SK-N-SH treated with all-trans-retinoic acid at 6 μM for 48 hours (cell line): ENCODE measurements around the gene SPTBN4.

Source experiments
- ATAC-seq: fragments of 200-7000 bp; cut with Tn5 transposase; 3 replicates; pipeline ENCODE4 v1.9.1; 2020; ENCODE audit warnings: mild to moderate bottlenecking, moderate library complexity
- ARNTL ChIP-seq: fragments of 450-650 bp; formaldehyde crosslinking; IDR thresholded peaks from 2 replicates; pipeline ENCODE4 v1.5.0; 2020; ENCODE audit warnings: low read depth, mild to moderate bottlenecking, moderate library complexity, borderline replicate concordance
- BACH2 ChIP-seq: fragments of 250-450 bp; sonication (Bioruptor Pico); IDR thresholded peaks from 2 replicates; pipeline ENCODE4 v1.9.0; 2021; ENCODE audit warnings: mild to moderate bottlenecking, borderline replicate concordance
- CREB5 ChIP-seq: fragments of 250-450 bp; sonication (Bioruptor Pico); IDR thresholded peaks from 2 replicates; pipeline ENCODE4 v1.5.1; 2020; ENCODE audit warnings: low read depth, mild to moderate bottlenecking, moderate library complexity
- CSDC2 ChIP-seq: fragments of 250-450 bp; sonication (Bioruptor Pico); IDR thresholded peaks from 2 replicates; pipeline ENCODE4 v1.5.0; 2020; ENCODE audit warnings: mild to moderate bottlenecking, moderate library complexity
- ESRRG ChIP-seq: fragments of 250-450 bp; sonication (Bioruptor Pico); IDR thresholded peaks from 2 replicates; pipeline ENCODE4 v1.6.1; 2021; ENCODE audit warnings: mild to moderate bottlenecking
- GLIS3 ChIP-seq: fragments of 250-450 bp; sonication (Bioruptor Pico); IDR thresholded peaks from 2 replicates; pipeline ENCODE4 v1.5.0; 2020; ENCODE audit warnings: mild to moderate bottlenecking, moderate library complexity
- ISL1 ChIP-seq: fragments of 250-450 bp; sonication (Bioruptor Pico); IDR thresholded peaks from 2 replicates; pipeline ENCODE4 v2.1.2; 2022; ENCODE audit warnings: mild to moderate bottlenecking, moderate library complexity
- OSR1 ChIP-seq: fragments of 250-450 bp; sonication (Bioruptor Pico); IDR thresholded peaks from 2 replicates; pipeline ENCODE4 v1.8.0; 2022; ENCODE audit warnings: moderate library complexity, mild to moderate bottlenecking, inconsistent platforms
- PPARA ChIP-seq: fragments of 250-450 bp; sonication (Bioruptor Pico); IDR thresholded peaks from 2 replicates; pipeline ENCODE4 v1.5.0; 2020; ENCODE audit warnings: mild to moderate bottlenecking, borderline replicate concordance
- RARB ChIP-seq: fragments of 250-450 bp; sonication (Bioruptor Pico); IDR thresholded peaks from 2 replicates; pipeline ENCODE4 v1.8.0; 2021; ENCODE audit warnings: mild to moderate bottlenecking, moderate library complexity
- SNAI2 ChIP-seq: fragments of 250-450 bp; sonication (Bioruptor Pico); IDR thresholded peaks from 2 replicates; pipeline ENCODE4 v1.5.0; 2020; ENCODE audit warnings: mild to moderate bottlenecking, moderate library complexity
- TCF4 ChIP-seq: fragments of 250-450 bp; sonication (Bioruptor Pico); IDR thresholded peaks from 2 replicates; pipeline ENCODE4 v1.8.0; 2021; ENCODE audit warnings: mild to moderate bottlenecking, moderate library complexity, borderline replicate concordance
- TOX ChIP-seq: fragments of 250-450 bp; sonication (Bioruptor Pico); IDR thresholded peaks from 2 replicates; pipeline ENCODE4 v1.8.0; 2021; ENCODE audit warnings: mild to moderate bottlenecking, moderate library complexity, borderline replicate concordance
- ZC3H10 ChIP-seq: fragments of 250-450 bp; sonication (Bioruptor Pico); IDR thresholded peaks from 2 replicates; pipeline ENCODE4 v1.5.1; 2021; ENCODE audit warnings: mild to moderate bottlenecking, moderate library complexity
- ZFP3 ChIP-seq: fragments of 250-450 bp; sonication (Bioruptor Pico); IDR thresholded peaks from 2 replicates; pipeline ENCODE4 v1.5.0; 2020; ENCODE audit warnings: mild to moderate bottlenecking, moderate library complexity
- ZFP30 ChIP-seq: fragments of 450-650 bp; formaldehyde crosslinking; IDR thresholded peaks from 2 replicates; pipeline ENCODE4 v1.5.0; 2022; ENCODE audit warnings: mild to moderate bottlenecking, moderate library complexity
- ZNF565 ChIP-seq: fragments of 450-650 bp; formaldehyde crosslinking; conservative IDR thresholded peaks from 2 replicates; pipeline ENCODE4 v1.5.0; 2020; ENCODE audit warnings: low read depth, mild to moderate bottlenecking, moderate library complexity
- ZNF70 ChIP-seq: fragments of 450-650 bp; formaldehyde crosslinking; IDR thresholded peaks from 2 replicates; pipeline ENCODE4 v1.5.0; 2020; ENCODE audit warnings: mild to moderate bottlenecking, moderate library complexity
- ZNF8 ChIP-seq: fragments of 450-650 bp; formaldehyde crosslinking; IDR thresholded peaks from 2 replicates; pipeline ENCODE4 v1.5.0; 2020; ENCODE audit warnings: mild to moderate bottlenecking, moderate library complexity
- TF ChIP-seq, protein P1 (sequence below): fragments of 250-450 bp; sonication (Bioruptor Pico); IDR thresholded peaks from 2 replicates; pipeline ENCODE4 v1.5.0; 2020; ENCODE audit warnings: mild to moderate bottlenecking, moderate library complexity
- TF ChIP-seq, protein P2 (sequence below): fragments of 250-450 bp; sonication (Bioruptor Pico); IDR thresholded peaks from 2 replicates; pipeline ENCODE4 v1.8.0; 2020; ENCODE audit warnings: mild to moderate bottlenecking, moderate library complexity, borderline replicate concordance

The SPTBN4 gene

GRCh38 chr19:40611900-40612698, 145.3 kb downstream of the SPTBN4 start:
- TF ChIP-seq ZC3H10 (CRISPR knock-in tag) (no peak), ZNF565 (no peak), CSDC2 (CRISPR knock-in tag) (no peak), ISL1 (no peak), TOX (no peak), GLIS3 (CRISPR knock-in tag) (no peak), OSR1 (CRISPR knock-in tag) (no peak), ZFP3 (no peak), ZNF8 (CRISPR knock-in tag) (no peak), BACH2 (CRISPR knock-in tag) (no peak), SNAI2 (CRISPR knock-in tag) (no peak)
- TF ChIP-seq, protein P1, sequence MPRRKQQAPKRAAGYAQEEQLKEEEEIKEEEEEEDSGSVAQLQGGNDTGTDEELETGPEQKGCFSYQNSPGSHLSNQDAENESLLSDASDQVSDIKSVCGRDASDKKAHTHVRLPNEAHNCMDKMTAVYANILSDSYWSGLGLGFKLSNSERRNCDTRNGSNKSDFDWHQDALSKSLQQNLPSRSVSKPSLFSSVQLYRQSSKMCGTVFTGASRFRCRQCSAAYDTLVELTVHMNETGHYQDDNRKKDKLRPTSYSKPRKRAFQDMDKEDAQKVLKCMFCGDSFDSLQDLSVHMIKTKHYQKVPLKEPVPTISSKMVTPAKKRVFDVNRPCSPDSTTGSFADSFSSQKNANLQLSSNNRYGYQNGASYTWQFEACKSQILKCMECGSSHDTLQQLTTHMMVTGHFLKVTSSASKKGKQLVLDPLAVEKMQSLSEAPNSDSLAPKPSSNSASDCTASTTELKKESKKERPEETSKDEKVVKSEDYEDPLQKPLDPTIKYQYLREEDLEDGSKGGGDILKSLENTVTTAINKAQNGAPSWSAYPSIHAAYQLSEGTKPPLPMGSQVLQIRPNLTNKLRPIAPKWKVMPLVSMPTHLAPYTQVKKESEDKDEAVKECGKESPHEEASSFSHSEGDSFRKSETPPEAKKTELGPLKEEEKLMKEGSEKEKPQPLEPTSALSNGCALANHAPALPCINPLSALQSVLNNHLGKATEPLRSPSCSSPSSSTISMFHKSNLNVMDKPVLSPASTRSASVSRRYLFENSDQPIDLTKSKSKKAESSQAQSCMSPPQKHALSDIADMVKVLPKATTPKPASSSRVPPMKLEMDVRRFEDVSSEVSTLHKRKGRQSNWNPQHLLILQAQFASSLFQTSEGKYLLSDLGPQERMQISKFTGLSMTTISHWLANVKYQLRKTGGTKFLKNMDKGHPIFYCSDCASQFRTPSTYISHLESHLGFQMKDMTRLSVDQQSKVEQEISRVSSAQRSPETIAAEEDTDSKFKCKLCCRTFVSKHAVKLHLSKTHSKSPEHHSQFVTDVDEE (CRISPR knock-in tag) = no peak
- ATAC-seq = no peak

DNA sequence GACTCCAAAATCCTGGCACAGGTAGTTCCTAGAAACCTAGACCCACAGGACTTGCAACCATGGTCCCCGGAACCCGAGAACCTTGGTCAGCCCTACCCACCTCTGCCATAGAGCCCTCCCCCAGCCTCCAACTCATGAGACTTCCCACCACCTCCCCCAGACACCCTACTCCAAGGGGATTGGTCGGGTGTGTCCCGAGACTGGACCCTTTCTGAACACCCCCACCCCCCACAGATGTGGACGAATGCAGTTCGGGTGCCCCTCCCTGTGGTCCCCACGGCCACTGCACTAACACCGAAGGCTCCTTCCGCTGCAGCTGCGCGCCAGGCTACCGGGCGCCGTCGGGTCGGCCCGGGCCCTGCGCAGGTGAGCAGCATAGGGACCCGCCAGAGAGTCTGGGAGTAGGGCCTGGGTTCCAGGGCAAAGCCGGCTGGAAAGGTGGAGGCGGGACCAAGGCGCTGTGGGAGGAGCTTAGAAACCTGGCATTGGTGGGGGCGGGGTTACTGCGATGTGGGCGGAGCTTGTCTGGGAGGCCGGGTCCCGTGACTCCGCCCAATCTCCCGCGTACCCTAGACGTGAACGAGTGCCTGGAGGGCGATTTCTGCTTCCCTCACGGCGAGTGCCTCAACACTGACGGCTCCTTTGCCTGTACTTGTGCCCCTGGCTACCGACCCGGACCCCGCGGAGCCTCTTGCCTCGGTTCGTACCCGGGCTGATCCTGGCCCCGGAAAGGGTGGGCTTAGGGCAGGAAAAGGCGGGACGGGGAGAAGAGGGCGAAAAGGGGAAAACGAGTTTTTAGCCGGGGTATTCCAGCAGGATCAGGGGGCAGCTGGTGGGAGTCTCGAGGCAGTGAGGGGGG, 146.3 kb downstream of the SPTBN4 start:
- TF ChIP-seq ZNF70 (CRISPR knock-in tag) (no peak), PPARA (no peak), RARB (no peak), ZNF565 (no peak), ARNTL (no peak), ESRRG (no peak), GLIS3 (CRISPR knock-in tag) (no peak), ZFP3 (no peak), OSR1 (CRISPR knock-in tag) (no peak), CSDC2 (CRISPR knock-in tag) (no peak), TCF4 (CRISPR knock-in tag) (no peak), ZFP30 (CRISPR knock-in tag) (no peak), CREB5 (CRISPR knock-in tag) (no peak), ZNF8 (CRISPR knock-in tag) (no peak), BACH2 (CRISPR knock-in tag) (no peak), ZC3H10 (CRISPR knock-in tag) (no peak)
- TF ChIP-seq, protein P1 (CRISPR knock-in tag) = no peak
- TF ChIP-seq, protein P2, sequence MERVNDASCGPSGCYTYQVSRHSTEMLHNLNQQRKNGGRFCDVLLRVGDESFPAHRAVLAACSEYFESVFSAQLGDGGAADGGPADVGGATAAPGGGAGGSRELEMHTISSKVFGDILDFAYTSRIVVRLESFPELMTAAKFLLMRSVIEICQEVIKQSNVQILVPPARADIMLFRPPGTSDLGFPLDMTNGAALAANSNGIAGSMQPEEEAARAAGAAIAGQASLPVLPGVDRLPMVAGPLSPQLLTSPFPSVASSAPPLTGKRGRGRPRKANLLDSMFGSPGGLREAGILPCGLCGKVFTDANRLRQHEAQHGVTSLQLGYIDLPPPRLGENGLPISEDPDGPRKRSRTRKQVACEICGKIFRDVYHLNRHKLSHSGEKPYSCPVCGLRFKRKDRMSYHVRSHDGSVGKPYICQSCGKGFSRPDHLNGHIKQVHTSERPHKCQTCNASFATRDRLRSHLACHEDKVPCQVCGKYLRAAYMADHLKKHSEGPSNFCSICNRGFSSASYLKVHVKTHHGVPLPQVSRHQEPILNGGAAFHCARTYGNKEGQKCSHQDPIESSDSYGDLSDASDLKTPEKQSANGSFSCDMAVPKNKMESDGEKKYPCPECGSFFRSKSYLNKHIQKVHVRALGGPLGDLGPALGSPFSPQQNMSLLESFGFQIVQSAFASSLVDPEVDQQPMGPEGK (CRISPR knock-in tag) = no peak
- TF ChIP-seq, all 23 proteins: peak for 0
- ATAC-seq = no peak
